Measurements from ENCODE around the gene PRDM16. TPM values are rescaled to one million over a fixed set of nuclear protein-coding genes. Genes with fewer than 3 reads are reported as not detected.

The PRDM16 gene
- total RNA-seq, 1 experiment from 2014 or later, result 1.6 TPM

DNA sequence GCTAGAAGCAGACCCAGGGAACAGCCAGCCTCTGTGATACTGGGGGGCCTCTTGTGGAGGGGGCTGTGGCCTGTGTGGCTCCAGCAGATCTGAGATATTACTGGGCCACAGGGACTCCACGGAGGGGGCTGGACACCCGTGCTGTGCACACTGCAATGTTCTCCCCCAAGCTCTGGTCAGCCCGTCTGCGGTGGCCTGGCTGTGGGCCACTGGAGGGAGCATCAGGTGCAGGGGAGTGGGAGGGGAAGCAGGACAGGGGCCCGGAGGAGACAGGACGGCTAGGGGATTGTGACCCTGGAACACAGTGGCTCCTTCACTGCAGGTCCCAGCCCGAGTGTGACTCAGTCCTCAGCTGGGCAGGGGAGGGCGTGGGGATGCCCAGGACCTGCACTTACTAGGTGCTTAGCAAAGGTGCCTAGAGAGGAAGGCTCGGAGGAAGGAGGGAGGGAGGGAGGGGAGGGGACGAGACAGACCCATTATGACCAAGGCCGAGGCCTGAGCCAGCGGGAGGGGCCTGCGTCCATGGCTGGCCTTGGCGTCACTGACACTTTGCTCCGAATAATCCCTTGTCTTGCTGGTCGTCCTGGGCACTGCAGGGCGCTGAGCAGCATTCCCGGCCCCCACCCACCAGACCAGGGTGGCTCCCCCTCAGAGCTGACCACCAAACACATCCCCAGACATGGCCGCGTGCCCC, 44.2 kb downstream of the PRDM16 start (continued):
- no peak for TF ChIP-seq RORB (CRISPR knock-in tag; IDR thresholded peaks at IDR 0.05)

DNA sequence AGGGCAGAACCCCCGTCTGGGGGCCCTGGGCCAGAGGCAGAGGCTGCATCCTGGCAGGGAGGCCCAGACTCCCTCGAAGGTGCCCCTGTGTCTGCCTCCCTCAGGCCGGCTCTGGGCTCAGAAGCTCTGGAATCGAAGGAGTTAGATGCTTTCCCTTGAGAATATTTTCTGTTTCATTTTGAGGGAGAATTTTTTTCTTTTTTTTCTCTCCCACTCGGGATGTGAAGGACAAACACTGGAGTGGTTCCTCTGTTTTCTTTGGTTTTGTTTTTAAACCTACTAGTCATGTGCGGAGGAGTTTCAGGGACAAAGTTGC, 44.7 kb downstream of the PRDM16 start:
- CTCF ChIA-PET, result no interaction called here
- no peak for TF ChIP-seq ATF1 (CRISPR knock-in tag; IDR thresholded peaks at IDR 0.05)
- no peak for TF ChIP-seq SMAD4 (CRISPR knock-in tag; IDR thresholded peaks at IDR 0.05)
- TF ChIP-seq, protein P1, sequence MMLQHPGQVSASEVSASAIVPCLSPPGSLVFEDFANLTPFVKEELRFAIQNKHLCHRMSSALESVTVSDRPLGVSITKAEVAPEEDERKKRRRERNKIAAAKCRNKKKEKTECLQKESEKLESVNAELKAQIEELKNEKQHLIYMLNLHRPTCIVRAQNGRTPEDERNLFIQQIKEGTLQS (CRISPR knock-in tag; conservative IDR thresholded peaks at IDR 0.05), result no peak
- TF ChIP-seq SP1 (CRISPR knock-in tag; conservative IDR thresholded peaks at IDR 0.05), result no peak
- TF ChIP-seq, protein P2, sequence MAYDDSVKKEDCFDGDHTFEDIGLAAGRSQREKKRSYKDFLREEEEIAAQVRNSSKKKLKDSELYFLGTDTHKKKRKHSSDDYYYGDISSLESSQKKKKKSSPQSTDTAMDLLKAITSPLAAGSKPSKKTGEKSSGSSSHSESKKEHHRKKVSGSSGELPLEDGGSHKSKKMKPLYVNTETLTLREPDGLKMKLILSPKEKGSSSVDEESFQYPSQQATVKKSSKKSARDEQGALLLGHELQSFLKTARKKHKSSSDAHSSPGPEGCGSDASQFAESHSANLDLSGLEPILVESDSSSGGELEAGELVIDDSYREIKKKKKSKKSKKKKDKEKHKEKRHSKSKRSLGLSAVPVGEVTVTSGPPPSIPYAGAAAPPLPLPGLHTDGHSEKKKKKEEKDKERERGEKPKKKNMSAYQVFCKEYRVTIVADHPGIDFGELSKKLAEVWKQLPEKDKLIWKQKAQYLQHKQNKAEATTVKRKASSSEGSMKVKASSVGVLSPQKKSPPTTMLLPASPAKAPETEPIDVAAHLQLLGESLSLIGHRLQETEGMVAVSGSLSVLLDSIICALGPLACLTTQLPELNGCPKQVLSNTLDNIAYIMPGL (CRISPR knock-in tag; IDR thresholded peaks at IDR 0.05), result no peak
- TF ChIP-seq JAZF1 (CRISPR knock-in tag; IDR thresholded peaks at IDR 0.05), result no peak
- TF ChIP-seq, protein P3, sequence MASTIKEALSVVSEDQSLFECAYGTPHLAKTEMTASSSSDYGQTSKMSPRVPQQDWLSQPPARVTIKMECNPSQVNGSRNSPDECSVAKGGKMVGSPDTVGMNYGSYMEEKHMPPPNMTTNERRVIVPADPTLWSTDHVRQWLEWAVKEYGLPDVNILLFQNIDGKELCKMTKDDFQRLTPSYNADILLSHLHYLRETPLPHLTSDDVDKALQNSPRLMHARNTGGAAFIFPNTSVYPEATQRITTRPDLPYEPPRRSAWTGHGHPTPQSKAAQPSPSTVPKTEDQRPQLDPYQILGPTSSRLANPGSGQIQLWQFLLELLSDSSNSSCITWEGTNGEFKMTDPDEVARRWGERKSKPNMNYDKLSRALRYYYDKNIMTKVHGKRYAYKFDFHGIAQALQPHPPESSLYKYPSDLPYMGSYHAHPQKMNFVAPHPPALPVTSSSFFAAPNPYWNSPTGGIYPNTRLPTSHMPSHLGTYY (CRISPR knock-in tag; IDR thresholded peaks at IDR 0.05), result no peak
- TF ChIP-seq, protein P4, sequence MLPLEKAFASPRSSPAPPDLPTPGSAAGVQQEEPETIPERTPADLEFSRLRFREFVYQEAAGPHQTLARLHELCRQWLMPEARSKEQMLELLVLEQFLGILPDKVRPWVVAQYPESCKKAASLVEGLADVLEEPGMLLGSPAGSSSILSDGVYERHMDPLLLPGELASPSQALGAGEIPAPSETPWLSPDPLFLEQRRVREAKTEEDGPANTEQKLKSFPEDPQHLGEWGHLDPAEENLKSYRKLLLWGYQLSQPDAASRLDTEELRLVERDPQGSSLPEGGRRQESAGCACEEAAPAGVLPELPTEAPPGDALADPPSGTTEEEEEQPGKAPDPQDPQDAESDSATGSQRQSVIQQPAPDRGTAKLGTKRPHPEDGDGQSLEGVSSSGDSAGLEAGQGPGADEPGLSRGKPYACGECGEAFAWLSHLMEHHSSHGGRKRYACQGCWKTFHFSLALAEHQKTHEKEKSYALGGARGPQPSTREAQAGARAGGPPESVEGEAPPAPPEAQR (CRISPR knock-in tag; IDR thresholded peaks at IDR 0.05), result no peak
- TF ChIP-seq ELF4 (CRISPR knock-in tag; IDR thresholded peaks at IDR 0.05; ENCODE audit: low read depth), result no peak
- no peak for TF ChIP-seq ZNF671 (CRISPR knock-in tag; IDR thresholded peaks at IDR 0.05)
- no peak for TF ChIP-seq FOXP1 (CRISPR knock-in tag; IDR thresholded peaks at IDR 0.05; ENCODE audit: borderline replicate concordance)
- TF ChIP-seq CREB1 (CRISPR knock-in tag; IDR thresholded peaks at IDR 0.05), result no peak
- TF ChIP-seq, protein P5, sequence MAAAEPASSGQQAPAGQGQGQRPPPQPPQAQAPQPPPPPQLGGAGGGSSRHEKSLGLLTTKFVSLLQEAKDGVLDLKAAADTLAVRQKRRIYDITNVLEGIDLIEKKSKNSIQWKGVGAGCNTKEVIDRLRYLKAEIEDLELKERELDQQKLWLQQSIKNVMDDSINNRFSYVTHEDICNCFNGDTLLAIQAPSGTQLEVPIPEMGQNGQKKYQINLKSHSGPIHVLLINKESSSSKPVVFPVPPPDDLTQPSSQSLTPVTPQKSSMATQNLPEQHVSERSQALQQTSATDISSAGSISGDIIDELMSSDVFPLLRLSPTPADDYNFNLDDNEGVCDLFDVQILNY (CRISPR knock-in tag; IDR thresholded peaks at IDR 0.05), result no peak
- no peak for TF ChIP-seq HMGA2 (CRISPR knock-in tag; IDR thresholded peaks at IDR 0.05)
- ATAC-seq (no peak), DNase-seq (ENCODE audit: low spot score) (no peak)
- no peaks in the 10 kb centered on the region for H3K36me3 Mint-ChIP-seq
- no peaks in the 10 kb centered on the region for H3K4me1 Mint-ChIP-seq
- no peaks in the 10 kb centered on the region for H3K9me3 Mint-ChIP-seq
- H3K27ac Mint-ChIP-seq, result no peak overlapping the region
- H3K27me3 Mint-ChIP-seq (ENCODE audit: low read depth), result no peaks in the 10 kb centered on the region
- POLR2A ChIA-PET, result no interaction called here
- no peak overlapping the region for H3K4me3 Mint-ChIP-seq

DNA sequence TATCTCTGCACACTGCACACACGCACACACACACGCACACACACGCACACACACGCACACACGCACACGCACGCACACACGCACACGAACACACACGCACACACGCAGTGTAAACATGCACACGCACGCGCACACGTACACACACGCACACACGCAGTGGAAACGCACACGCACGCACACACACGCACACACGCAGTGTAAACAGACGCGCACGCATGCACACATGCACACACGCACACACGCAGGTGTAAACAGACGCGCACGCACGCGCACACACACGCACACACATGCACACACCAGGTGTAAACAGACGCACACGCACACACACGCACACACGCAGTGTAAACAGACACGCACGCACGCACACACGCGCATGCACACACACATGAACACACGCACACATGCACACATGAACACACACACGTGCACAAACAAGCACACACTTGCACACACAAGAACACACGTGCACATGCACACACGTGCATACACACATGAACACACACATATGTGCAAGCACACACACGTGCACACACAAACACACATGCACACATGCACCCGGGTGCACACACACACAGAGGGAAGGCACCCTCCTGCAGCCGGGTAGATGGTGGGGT, 45.2 kb downstream of the PRDM16 start:
- CTCF ChIA-PET, result no interaction called here
- TF ChIP-seq, protein P6, sequence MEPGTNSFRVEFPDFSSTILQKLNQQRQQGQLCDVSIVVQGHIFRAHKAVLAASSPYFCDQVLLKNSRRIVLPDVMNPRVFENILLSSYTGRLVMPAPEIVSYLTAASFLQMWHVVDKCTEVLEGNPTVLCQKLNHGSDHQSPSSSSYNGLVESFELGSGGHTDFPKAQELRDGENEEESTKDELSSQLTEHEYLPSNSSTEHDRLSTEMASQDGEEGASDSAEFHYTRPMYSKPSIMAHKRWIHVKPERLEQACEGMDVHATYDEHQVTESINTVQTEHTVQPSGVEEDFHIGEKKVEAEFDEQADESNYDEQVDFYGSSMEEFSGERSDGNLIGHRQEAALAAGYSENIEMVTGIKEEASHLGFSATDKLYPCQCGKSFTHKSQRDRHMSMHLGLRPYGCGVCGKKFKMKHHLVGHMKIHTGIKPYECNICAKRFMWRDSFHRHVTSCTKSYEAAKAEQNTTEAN (CRISPR knock-in tag; IDR thresholded peaks at IDR 0.05), result 0 out of 2 replicates have a peak, but pooled peaks have one; percentile 56
- TF ChIP-seq, protein P7, sequence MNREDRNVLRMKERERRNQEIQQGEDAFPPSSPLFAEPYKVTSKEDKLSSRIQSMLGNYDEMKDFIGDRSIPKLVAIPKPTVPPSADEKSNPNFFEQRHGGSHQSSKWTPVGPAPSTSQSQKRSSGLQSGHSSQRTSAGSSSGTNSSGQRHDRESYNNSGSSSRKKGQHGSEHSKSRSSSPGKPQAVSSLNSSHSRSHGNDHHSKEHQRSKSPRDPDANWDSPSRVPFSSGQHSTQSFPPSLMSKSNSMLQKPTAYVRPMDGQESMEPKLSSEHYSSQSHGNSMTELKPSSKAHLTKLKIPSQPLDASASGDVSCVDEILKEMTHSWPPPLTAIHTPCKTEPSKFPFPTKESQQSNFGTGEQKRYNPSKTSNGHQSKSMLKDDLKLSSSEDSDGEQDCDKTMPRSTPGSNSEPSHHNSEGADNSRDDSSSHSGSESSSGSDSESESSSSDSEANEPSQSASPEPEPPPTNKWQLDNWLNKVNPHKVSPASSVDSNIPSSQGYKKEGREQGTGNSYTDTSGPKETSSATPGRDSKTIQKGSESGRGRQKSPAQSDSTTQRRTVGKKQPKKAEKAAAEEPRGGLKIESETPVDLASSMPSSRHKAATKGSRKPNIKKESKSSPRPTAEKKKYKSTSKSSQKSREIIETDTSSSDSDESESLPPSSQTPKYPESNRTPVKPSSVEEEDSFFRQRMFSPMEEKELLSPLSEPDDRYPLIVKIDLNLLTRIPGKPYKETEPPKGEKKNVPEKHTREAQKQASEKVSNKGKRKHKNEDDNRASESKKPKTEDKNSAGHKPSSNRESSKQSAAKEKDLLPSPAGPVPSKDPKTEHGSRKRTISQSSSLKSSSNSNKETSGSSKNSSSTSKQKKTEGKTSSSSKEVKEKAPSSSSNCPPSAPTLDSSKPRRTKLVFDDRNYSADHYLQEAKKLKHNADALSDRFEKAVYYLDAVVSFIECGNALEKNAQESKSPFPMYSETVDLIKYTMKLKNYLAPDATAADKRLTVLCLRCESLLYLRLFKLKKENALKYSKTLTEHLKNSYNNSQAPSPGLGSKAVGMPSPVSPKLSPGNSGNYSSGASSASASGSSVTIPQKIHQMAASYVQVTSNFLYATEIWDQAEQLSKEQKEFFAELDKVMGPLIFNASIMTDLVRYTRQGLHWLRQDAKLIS (CRISPR knock-in tag; IDR thresholded peaks at IDR 0.05; ENCODE audit: borderline replicate concordance), result no peak
- 0 out of 2 replicates have a peak, but pooled peaks have one; percentile 37 for TF ChIP-seq FOXP1 (CRISPR knock-in tag; IDR thresholded peaks at IDR 0.05; ENCODE audit: borderline replicate concordance)
- H3K27ac Mint-ChIP-seq, result no peak overlapping the region
- DNase-seq (ENCODE audit: low spot score) (no peak), ATAC-seq (no peak)
- H3K4me1 Mint-ChIP-seq, result no peaks in the 10 kb centered on the region
- no peaks in the 10 kb centered on the region for H3K9me3 Mint-ChIP-seq
- H3K4me3 Mint-ChIP-seq, result no peak overlapping the region
- POLR2A ChIA-PET, result no interaction called here
- no peaks in the 10 kb centered on the region for H3K36me3 Mint-ChIP-seq
- H3K27me3 Mint-ChIP-seq (ENCODE audit: low read depth), result no peaks in the 10 kb centered on the region
